Ovary (tissue), 9 donors: ENCODE measurements around the gene NFKBIE. TPM values are rescaled to one million over a fixed set of nuclear protein-coding genes. Genes with fewer than 3 reads are reported as not detected.

ENCODE experiments used
- DNase-seq, 5 donors: peaks; one replicate each; pipeline ENCODE4 v3.0.0-alpha.2; 2019 to 2020
- H3K27ac ChIP-seq, 2 donors: fragments of 200-600 bp; one replicate each; pipeline versions ENCODE4 v1.5.1 to v1.8.0; 2019 to 2022
- H3K27me3 ChIP-seq: fragments of 200-600 bp; one replicate; pipeline ENCODE4 v1.8.0; 2022
- H3K36me3 ChIP-seq: fragments of 200-600 bp; sonication (generic); one replicate; pipeline ENCODE4 v1.5.1; 2019
- H3K4me1 ChIP-seq: one replicate; pipeline ENCODE4 v1.8.1; 2013; ENCODE audit warnings: mild to moderate bottlenecking, moderate library complexity; ENCODE audit not compliant: insufficient read depth
- H3K4me3 ChIP-seq: fragments of 200-600 bp; sonication (generic); one replicate; pipeline ENCODE4 v1.5.1; 2017
- H3K9me3 ChIP-seq, 2 donors: fragments of 200-600 bp in 1 of 2; sonication (generic) in 1 of 2; one replicate each; pipeline versions ENCODE4 v1.5.1 to v1.8.1; 2013 to 2019; ENCODE audit warnings: mild to moderate bottlenecking in 1 of 2, moderate library complexity in 1 of 2
- CTCF ChIP-seq, 3 donors: fragments of 450-650 bp in 2 of 3; fragments of 200-600 bp in 1 of 3; IDR thresholded peaks; one replicate each; pipeline versions ENCODE4 v1.5.1 to v1.8.0; 2016 to 2022; ENCODE audit warnings: antibody characterized with exemption in 3 of 3, mild to moderate bottlenecking in 1 of 3
- EP300 ChIP-seq: sonication (generic); formaldehyde crosslinking; IDR thresholded peaks from one replicate; pipeline ENCODE4 v1.6.1; 2017; ENCODE audit warnings: antibody characterized with exemption
- POLR2A ChIP-seq: fragments of 450-650 bp; IDR thresholded peaks from one replicate; pipeline ENCODE4 v1.6.1; 2017; ENCODE audit warnings: antibody characterized with exemption, mild to moderate bottlenecking, moderate library complexity
- WGBS, 3 donors: extraction: QIAGEN DNeasy Blood & Tissue Kit in 1 of 3; methylation state at CpG; one replicate each; pipeline versions ENCODE4 v1.1.5 to v1.1.7; 2013 to 2017; 5-methylcytosine and 5-hydroxymethylcytosine counted together
- intact Hi-C, 4 donors: fragments of 100-400 bp; cut with DNase I; formaldehyde crosslinking; loops; one replicate each; pipeline versions ENCODE4 v1.11.0 to v1.15.1; 2022 to 2023
- polyA plus RNA-seq, 2 donors: library from polyadenylated mRNA; stranded (reverse); fragments of 200-250 nt in 1 of 2; fragments of 350-450 nt in 1 of 2; fragmentation: Illumina TruSeq in 1 of 2; extraction: RNeasy Lipid Tissue Mini Kit (QIAGEN cat#74804) in 1 of 2; gene quantifications; one replicate each; pipeline ENCODE4 v1.2.3, GENCODE V29; 2013 to 2014
- total RNA-seq, 7 donors: library from RNA; depleted of rRNA in 2 of 7; stranded (reverse); fragments of >200 nt in 2 of 7; fragmentation: NEBNext Ultra II Directional in 3 of 7; extraction: Animal tissue kit (Norgen Biotek cat#: 25700) in 3 of 7; gene quantifications; one replicate each; pipeline versions ENCODE4 v1.1.0 to v1.2.4, GENCODE V29; 2016 to 2023
- donor health status: DM: no; HTN: no; CAD: no; lungs with moderate emphysema.
- donor health status: DM: no; HTN: no; CAD: no.
- donor health status: Bipolar disorder and iron deficiency.
- donor health status: DM: yes; HTN: yes; CAD: no.
- donor health status: DM: no; HTN: no; CAD: no.
- donor health status: DM: yes; HTN: yes; CAD: no.

Gene NFKBIE
- total and polyA plus RNA-seq, 9 donors: 2.7 to 93.6 (median 4.9) TPM

- no peaks in the 10 kb centered on the region for H3K36me3 ChIP-seq
- no peak overlapping the region for H3K27ac ChIP-seq
- no peaks in the 10 kb centered on the region for H3K9me3 ChIP-seq
- no peaks in the 10 kb centered on the region for H3K4me1 ChIP-seq
- intact Hi-C loops: loop anchor here in 1 of 4 donors (5.0 kb wide), 1 partner anchor 739 kb away; no protein-coding TSS in a partner anchor
- H3K4me3 ChIP-seq: no peak overlapping the region
- TF ChIP-seq POLR2A (no peak), EP300 (no peak), CTCF (IDR thresholded peaks at IDR 0.05) (no peak)
- H3K27me3 ChIP-seq: no peaks in the 10 kb centered on the region
- 88 to 93% (median 89%) methylated on average over 9 to 12 of the region's 12 CpGs for WGBS, 3 donors
- DNase-seq: no peak
Observed at GRCh38 chr6:44286285-44286565, 20.9 kb upstream of the NFKBIE start.

- intact Hi-C loops: loop anchor here in 1 of 4 donors (5.0 kb wide), 1 partner anchor 738 kb away; no protein-coding TSS in a partner anchor
- Histone ChIP-seq H3K4me3 (no peak overlapping the region), H3K27me3 (no peaks in the 10 kb centered on the region), H3K4me1 (no peaks in the 10 kb centered on the region), H3K36me3 (no peaks in the 10 kb centered on the region), H3K27ac (no peak overlapping the region), H3K9me3 (no peaks in the 10 kb centered on the region)
- DNase-seq: no peak
- TF ChIP-seq CTCF (IDR thresholded peaks at IDR 0.05) (no peak), EP300 (no peak), POLR2A (no peak)
- 71 to 75% (median 72%) methylated on average over 22 to 25 of the region's 25 CpGs for WGBS, 3 donors
Observed at GRCh38 chr6:44285552-44286284, 20.4 kb upstream of the NFKBIE start.

- DNase-seq: no peak
- Histone ChIP-seq H3K9me3 (no peaks in the 10 kb centered on the region), H3K4me1 (no peaks in the 10 kb centered on the region), H3K27ac (no peak overlapping the region), H3K27me3 (no peaks in the 10 kb centered on the region), H3K36me3 (no peaks in the 10 kb centered on the region), H3K4me3 (no peak overlapping the region)
- 56 to 68% (median 60%) methylated on average over 4 of the region's 4 CpGs for WGBS, 3 donors
- no peak for TF ChIP-seq CTCF (IDR thresholded peaks at IDR 0.05)
- TF ChIP-seq POLR2A: no peak
- TF ChIP-seq EP300: no peak
- intact Hi-C loops: loop anchor here in 1 of 4 donors (5.0 kb wide), 1 partner anchor 738 kb away; no protein-coding TSS in a partner anchor
Observed at GRCh38 chr6:44284867-44285266, 19.5 kb upstream of the NFKBIE start.

GRCh38 chr6:44284121-44284520 lies 18.8 kb upstream of the NFKBIE start:
- H3K27ac ChIP-seq: no peak overlapping the region
- DNase-seq: no peak
- intact Hi-C loops: no loop called here
- no peaks in the 10 kb centered on the region for H3K27me3 ChIP-seq
- WGBS, 3 donors: 51 to 59% (median 58%) methylated on average over 2 of the region's 2 CpGs
- no peaks in the 10 kb centered on the region for H3K9me3 ChIP-seq
- no peaks in the 10 kb centered on the region for H3K4me1 ChIP-seq
- H3K36me3 ChIP-seq: no peaks in the 10 kb centered on the region
- H3K4me3 ChIP-seq: no peak overlapping the region
- TF ChIP-seq CTCF (IDR thresholded peaks at IDR 0.05) (no peak), POLR2A (no peak), EP300 (no peak)
